GM13976 (cell line): Measurements from ENCODE around the gene SLC26A4.

Source experiments
- DNase-seq: peaks from one replicate; pipeline ENCODE4 v3.0.0; 2012; ENCODE audit warnings: low spot score
- CTCF ChIP-seq: IDR thresholded peaks from 2 replicates; pipeline ENCODE4 v1.5.1; 2012; ENCODE audit warnings: borderline replicate concordance, mild to moderate bottlenecking; ENCODE audit not compliant: insufficient read depth; ENCODE audit errors: extremely low read depth, missing control alignments, control extremely low read depth
- in situ Hi-C: fragments of 300-500 bp; cut with MboI; formaldehyde crosslinking; loops from one replicate; pipeline ENCODE4 v1.12.0; 2022; ENCODE audit warnings: low sequenced_read_pairs, mixed read lengths, inconsistent platforms; ENCODE audit not compliant: unreplicated experiment

The SLC26A4 gene

GRCh38 chr7:107711301-107711700, 50.7 kb downstream of the SLC26A4 start:
- no peak for DNase-seq
- in situ Hi-C loops, result no loop called here
- no peak for TF ChIP-seq CTCF

GRCh38 chr7:107712025-107712424, 51.4 kb downstream of the SLC26A4 start:
- in situ Hi-C loops, result no loop called here
- TF ChIP-seq CTCF, result no peak
- DNase-seq, result no peak

- DNase-seq, result no peak
- no peak for TF ChIP-seq CTCF
- in situ Hi-C loops, result no loop called here
These were observed 52.3 kb downstream of the SLC26A4 start for GRCh38 chr7:107712896-107713295.

- no peak for TF ChIP-seq CTCF
- DNase-seq, result no peak
- in situ Hi-C loops, result no loop called here
These were observed 54.9 kb downstream of the SLC26A4 start for GRCh38 chr7:107715531-107715930.

GRCh38 chr7:107718456-107719193, 58.0 kb downstream of the SLC26A4 start:
- TF ChIP-seq CTCF, result no peak
- in situ Hi-C loops, result no loop called here
- DNase-seq, result no peak

- TF ChIP-seq CTCF, result no peak
- in situ Hi-C loops, result loop anchor here (10.0 kb wide), 2 partner anchors 266 to 516 kb away; no protein-coding TSS in a partner anchor
- DNase-seq, result no peak
These were observed 60.7 kb downstream of the SLC26A4 start for GRCh38 chr7:107721286-107721685.
